Aorta (tissue), 5 donors: Measurements from ENCODE around the gene PCGF3. TPM values are rescaled to one million over a fixed set of nuclear protein-coding genes. Genes with fewer than 3 reads are reported as not detected.
A peak's percentile ranks its signal among the peaks of the same experiment; 100 is the strongest.

Experiments
- ATAC-seq: fragments of 200-7000 bp; cut with Tn5 transposase; one replicate; pipeline ENCODE4 v1.9.1; 2022; ENCODE audit warnings: moderate library complexity; ENCODE audit not compliant: low FRiP score
- DNase-seq, 2 donors: peaks; one replicate each; pipeline ENCODE4 v3.0.0-alpha.2; 2020
- H3K27ac ChIP-seq, 2 donors: one replicate each; pipeline ENCODE4 v1.5.1; 2013; ENCODE audit warnings: low read length in 2 of 2, mild to moderate bottlenecking in 2 of 2, moderate library complexity in 2 of 2, control low read depth in 1 of 2, inconsistent platforms in 1 of 2, low read depth in 1 of 2
- H3K27me3 ChIP-seq, 2 donors: one replicate each; pipeline ENCODE4 v1.6.1; 2013; ENCODE audit warnings: control low read depth in 1 of 2, low read length in 1 of 2, mild to moderate bottlenecking in 1 of 2, moderate library complexity in 1 of 2; ENCODE audit not compliant: insufficient read depth in 2 of 2, control insufficient read depth in 1 of 2
- H3K36me3 ChIP-seq, 2 donors: one replicate each; pipeline ENCODE4 v1.6.1; 2013; ENCODE audit warnings: control low read depth in 1 of 2, low read length in 1 of 2, mild to moderate bottlenecking in 1 of 2; ENCODE audit not compliant: insufficient read depth in 2 of 2, control insufficient read depth in 1 of 2
- H3K4me1 ChIP-seq, 2 donors: one replicate each; pipeline ENCODE4 v1.6.1; 2013; ENCODE audit warnings: low read length in 2 of 2, control low read depth in 1 of 2, mild to moderate bottlenecking in 1 of 2, moderate library complexity in 1 of 2; ENCODE audit not compliant: insufficient read depth in 2 of 2, control insufficient read depth in 1 of 2
- H3K4me3 ChIP-seq, 2 donors: one replicate each; pipeline ENCODE4 v1.5.1; 2013; ENCODE audit warnings: low read length in 2 of 2, control low read depth in 1 of 2, mild to moderate bottlenecking in 1 of 2
- H3K9me3 ChIP-seq: one replicate; pipeline ENCODE4 v1.6.1; 2013; ENCODE audit warnings: mild to moderate bottlenecking, low read length; ENCODE audit not compliant: control insufficient read depth
- WGBS, 2 donors: extraction: QIAGEN DNeasy Blood & Tissue Kit; methylation state at CpG; one replicate each; pipeline ENCODE4 v1.1.7; 2013; 5-methylcytosine and 5-hydroxymethylcytosine counted together
- intact Hi-C, 2 donors: fragments of 100-400 bp; cut with DNase I; formaldehyde crosslinking; loops; one replicate each; pipeline versions ENCODE4 v1.14.2 to v1.15.0; 2022
- polyA plus RNA-seq, 2 donors: library from polyadenylated mRNA; stranded (reverse); fragments of 200-250 nt; gene quantifications; one replicate each; pipeline ENCODE4 v1.2.3, GENCODE V29; 2013
- total RNA-seq, 2 donors: library from RNA; stranded (reverse); fragmentation: NEBNext Ultra II Directional; extraction: Animal tissue kit (Norgen Biotek cat#: 25700); gene quantifications; one replicate each; pipeline ENCODE4 v1.2.1, GENCODE V29; 2021
- donor health status: healthy with polysubstance abuse.
- donor health status: Bipolar disorder and iron deficiency.
- donor health status: DM: no; HTN: no; CAD: no.
- donor health status: DM: no; HTN: no; CAD: no.
- donor health status: DM: yes; HTN: yes; CAD: no.

Gene PCGF3
- total and polyA plus RNA-seq, 4 donors = 17.7 to 59.4 (median 37.0) TPM

DNA sequence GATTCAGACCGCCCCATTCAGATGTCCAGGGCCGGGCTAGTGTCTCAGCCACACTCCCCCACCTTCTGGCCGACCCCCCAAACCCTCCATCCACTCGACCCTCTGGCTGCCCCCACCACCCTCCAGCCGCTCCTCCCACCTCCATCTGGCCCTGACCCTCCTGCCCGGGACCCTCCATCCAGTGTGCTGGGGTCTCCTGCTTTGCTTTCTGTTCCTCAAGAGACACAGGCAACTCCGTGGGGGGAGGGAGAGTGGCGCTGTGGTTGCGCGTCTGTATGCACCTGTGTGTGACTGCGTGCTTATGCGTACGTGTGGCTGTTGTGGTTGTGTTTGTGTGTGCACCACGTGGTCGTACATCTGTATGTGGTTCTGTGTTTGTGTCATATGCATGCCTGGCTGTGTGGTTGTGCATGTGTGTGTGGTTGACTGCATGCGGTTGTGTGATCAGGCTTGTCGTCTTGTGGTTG is 87.0 kb downstream of the PCGF3 start:
- no peaks in the 10 kb centered on the region for H3K36me3 ChIP-seq
- no peaks in the 10 kb centered on the region for H3K9me3 ChIP-seq
- no peak overlapping the region for H3K4me3 ChIP-seq
- intact Hi-C loops = no loop called here
- 41 to 45% methylated on average over 16 to 17 of the region's 17 CpGs for WGBS, 2 donors
- ATAC-seq (no peak), DNase-seq (peak in 1 of 2 donors; percentile 64)
- no peak overlapping the region for H3K27ac ChIP-seq
- H3K4me1 ChIP-seq = no peaks in the 10 kb centered on the region
- no peaks in the 10 kb centered on the region for H3K27me3 ChIP-seq

GRCh38 chr4:793093-793861 is 87.6 kb downstream of the PCGF3 start:
- Histone ChIP-seq H3K9me3 (no peaks in the 10 kb centered on the region), H3K4me1 (no peaks in the 10 kb centered on the region), H3K36me3 (no peaks in the 10 kb centered on the region), H3K4me3 (no peak overlapping the region), H3K27me3 (no peaks in the 10 kb centered on the region), H3K27ac (no peak overlapping the region)
- ATAC-seq (no peak), DNase-seq (peak in 1 of 2 donors; percentile 55)
- WGBS, 2 donors = 53 to 65% methylated on average over 19 of the region's 19 CpGs
- intact Hi-C loops = no loop called here

GRCh38 chr4:793941-794621 is 88.4 kb downstream of the PCGF3 start:
- intact Hi-C loops = no loop called here

DNA sequence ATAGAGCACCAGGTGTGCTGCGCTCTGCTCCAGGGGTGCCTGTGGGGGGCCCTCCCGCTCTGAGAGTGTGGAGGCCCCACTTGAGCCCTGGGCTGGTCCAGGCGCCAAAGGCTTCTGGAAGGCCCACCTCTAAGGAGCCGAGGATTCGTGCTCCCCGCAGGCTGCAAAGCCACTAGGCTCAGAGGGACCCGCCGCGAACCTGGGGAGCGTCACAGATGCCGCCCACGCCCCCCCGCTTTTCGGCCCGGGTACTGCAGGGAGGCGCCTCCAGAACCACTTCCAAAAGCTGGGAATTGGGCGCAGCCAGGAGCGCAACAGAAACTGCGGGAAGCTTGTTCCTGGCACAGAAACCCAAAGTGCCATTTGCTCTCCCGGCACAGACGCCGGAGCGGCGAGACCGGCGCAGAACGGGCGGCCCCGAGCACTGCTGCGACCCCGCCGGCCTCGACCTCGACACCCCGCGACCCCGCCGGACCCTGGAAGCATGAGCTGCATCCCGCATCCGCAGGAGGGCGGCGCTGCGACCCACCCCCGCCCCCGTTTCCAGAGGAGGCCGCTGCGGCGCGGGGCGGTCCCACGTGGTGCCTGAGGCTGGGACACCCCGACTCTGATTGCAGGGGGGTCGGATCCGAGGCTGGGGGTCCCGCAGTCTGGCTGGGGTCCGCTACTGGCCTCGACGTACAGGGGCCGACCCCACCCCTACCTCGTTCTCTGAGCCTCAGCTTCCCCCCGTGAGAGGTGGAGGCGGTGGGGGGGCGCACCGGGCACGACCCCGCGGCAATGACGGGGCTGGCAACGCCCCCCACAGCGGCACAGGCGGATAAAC is 89.5 kb downstream of the PCGF3 start:
- no peaks in the 10 kb centered on the region for H3K27me3 ChIP-seq
- peak in 1 of 2 donors; percentile 75 for DNase-seq
- no peaks in the 10 kb centered on the region for H3K4me1 ChIP-seq
- H3K36me3 ChIP-seq = no peaks in the 10 kb centered on the region
- 2 to 3% methylated on average over 69 to 71 of the region's 71 CpGs for whole genome bisulfite sequencing, 2 donors
- ATAC-seq = no peak
- no peaks in the 10 kb centered on the region for H3K9me3 ChIP-seq
- H3K27ac ChIP-seq = no peak overlapping the region
- no peak overlapping the region for H3K4me3 ChIP-seq
- intact Hi-C loops = no loop called here

More at GRCh38 chr4:793941-794621, 88.4 kb downstream of the PCGF3 start:
- DNase-seq (peak in 1 of 2 donors; percentile 64), ATAC-seq (no peak)
- H3K27me3 ChIP-seq = no peaks in the 10 kb centered on the region
- H3K9me3 ChIP-seq = no peaks in the 10 kb centered on the region
- H3K4me1 ChIP-seq = no peaks in the 10 kb centered on the region
- H3K4me3 ChIP-seq = no peak overlapping the region
- WGBS, 2 donors = 33 to 43% methylated on average over 19 of the region's 19 CpGs
- H3K27ac ChIP-seq = no peak overlapping the region
- no peaks in the 10 kb centered on the region for H3K36me3 ChIP-seq

- Histone ChIP-seq H3K4me3 (no peak overlapping the region), H3K27me3 (no peaks in the 10 kb centered on the region), H3K4me1 (no peaks in the 10 kb centered on the region), H3K9me3 (no peaks in the 10 kb centered on the region), H3K36me3 (no peaks in the 10 kb centered on the region), H3K27ac (no peak overlapping the region)
- 12% methylated on average over 19 to 20 of the region's 20 CpGs for WGBS, 2 donors
- intact Hi-C loops = no loop called here
- no peak for ATAC-seq
- peak; percentile 26 to 51 for DNase-seq
Measured at GRCh38 chr4:795726-796119, 90.1 kb downstream of the PCGF3 start.

DNA sequence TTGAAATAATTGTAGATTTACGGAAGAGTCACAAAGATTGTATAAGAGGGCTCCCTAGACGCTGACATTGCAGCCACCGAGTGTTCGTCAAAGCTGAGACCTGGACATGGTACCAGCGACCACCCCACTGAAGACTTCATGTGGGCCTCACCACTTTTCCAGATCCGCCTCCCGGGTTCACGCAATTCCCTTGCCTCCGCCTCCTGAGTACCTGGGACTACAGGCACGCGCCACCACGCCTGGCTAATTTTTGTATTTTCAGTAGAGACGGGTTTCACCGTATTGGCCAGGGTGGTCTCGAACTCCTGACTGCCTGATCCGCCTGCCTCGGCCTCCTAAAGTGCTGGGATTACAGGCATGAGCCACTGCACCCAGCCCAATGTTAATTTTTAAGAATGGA is 90.6 kb downstream of the PCGF3 start:
- no peak overlapping the region for H3K4me3 ChIP-seq
- WGBS, 2 donors = 92 to 93% methylated on average over 17 of the region's 17 CpGs
- no peaks in the 10 kb centered on the region for H3K9me3 ChIP-seq
- H3K27me3 ChIP-seq = no peaks in the 10 kb centered on the region
- intact Hi-C loops = no loop called here
- DNase-seq = peak; percentile 10 to 40
- H3K36me3 ChIP-seq = no peaks in the 10 kb centered on the region
- H3K4me1 ChIP-seq = no peaks in the 10 kb centered on the region
- no peak for ATAC-seq
- H3K27ac ChIP-seq = no peak overlapping the region

GRCh38 chr4:797066-797465 is 91.4 kb downstream of the PCGF3 start:
- H3K27me3 ChIP-seq = no peaks in the 10 kb centered on the region
- 74 to 81% methylated on average over 4 of the region's 4 CpGs for WGBS, 2 donors

DNA sequence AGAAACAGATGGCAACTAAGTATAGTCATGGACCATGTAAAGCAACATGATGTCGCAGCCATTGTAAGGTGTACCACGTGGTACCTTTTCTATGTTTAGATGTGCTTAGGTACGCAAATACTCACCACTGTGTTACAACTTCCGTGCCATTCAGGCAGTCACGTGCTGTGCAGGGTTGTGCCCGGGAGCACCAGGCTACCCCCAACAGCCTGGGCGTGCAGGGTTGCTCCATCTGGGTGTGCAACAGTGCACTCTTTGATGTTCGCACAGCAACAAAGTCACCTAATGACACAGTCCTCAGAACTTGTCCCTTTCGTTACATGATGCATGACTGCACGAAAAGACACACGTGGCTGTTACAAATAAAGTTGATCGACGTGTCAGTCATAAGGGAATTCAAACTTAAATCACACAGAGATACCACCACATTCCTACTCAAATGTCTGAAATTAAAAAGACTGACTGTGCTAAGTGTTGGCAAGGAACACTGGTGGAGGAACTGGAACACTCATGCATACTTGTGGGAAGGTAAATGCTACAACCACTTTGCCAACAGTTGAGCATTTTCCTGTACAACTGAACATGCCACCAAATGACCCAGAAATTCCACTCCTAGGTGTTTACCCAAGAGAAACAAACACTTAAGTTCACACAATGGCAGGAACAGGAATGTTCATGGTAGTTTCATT is 95.9 kb downstream of the PCGF3 start:
- no peaks in the 10 kb centered on the region for H3K4me1 ChIP-seq
- WGBS, 2 donors = 88 to 89% methylated on average over 13 of the region's 13 CpGs
- intact Hi-C loops = no loop called here
- peak in 1 of 2 donors; percentile 58 for DNase-seq
- peaks cover 6% of the 10 kb centered on the region for H3K9me3 ChIP-seq
- H3K27me3 ChIP-seq = no peaks in the 10 kb centered on the region
- no peaks in the 10 kb centered on the region for H3K36me3 ChIP-seq
- no peak overlapping the region for H3K4me3 ChIP-seq
- H3K27ac ChIP-seq = no peak overlapping the region
- ATAC-seq = no peak

More at GRCh38 chr4:797066-797465, 91.4 kb downstream of the PCGF3 start:
- Histone ChIP-seq H3K36me3 (no peaks in the 10 kb centered on the region), H3K27ac (no peak overlapping the region), H3K4me3 (no peak overlapping the region), H3K9me3 (peaks cover 3% of the 10 kb centered on the region), H3K4me1 (no peaks in the 10 kb centered on the region)
- peak; percentile 9 to 21 for DNase-seq
- intact Hi-C loops = no loop called here
- no peak for ATAC-seq
